Sciatic nerve (tissue), 2 donors: ENCODE data around the gene TULP3. TPM values are rescaled to one million over a fixed set of nuclear protein-coding genes. Genes with fewer than 3 reads are reported as not detected.
A peak's percentile ranks its signal among the peaks of the same experiment; 100 is the strongest.
"Not testable (repeated sequence)": the region's sequence is repeated elsewhere in the genome, so short reads cannot be mapped to it uniquely, and the experiment has no call there.

Experiments
- ATAC-seq: fragments of 200-7000 bp; cut with Tn5 transposase; one replicate; pipeline ENCODE4 v1.9.1; 2020; ENCODE audit warnings: mild to moderate bottlenecking, moderate library complexity
- DNase-seq: peaks from one replicate; pipeline ENCODE4 v3.0.0-alpha.2; 2020; ENCODE audit warnings: low spot score
- intact Hi-C: fragments of 100-400 bp; cut with DNase I; formaldehyde crosslinking; loops from one replicate; pipeline ENCODE4 v1.14.2; 2022
- total RNA-seq: library from RNA; stranded (reverse); fragmentation: NEBNext Ultra II Directional; extraction: Animal tissue kit (Norgen Biotek cat#: 25700); gene quantifications from one replicate; pipeline ENCODE4 v1.2.1, GENCODE V29; 2021
- donor health status: DM: no; HTN: no; CAD: no.
- donor health status: DM: no; HTN: no; CAD: no.

TULP3 gene
- total RNA-seq = 38.8 TPM

- intact Hi-C loops = no loop called here
- DNase-seq (peak; percentile 100), ATAC-seq (peak; percentile 99)
Observed at GRCh38 chr12:2890388-2891239, at the start of gene TULP3. TULP3 (plus strand) TSS chr12:2890891; CDS start chr12:2890948, 57 bp downstream.

GRCh38 chr12:2841056-2841650, 49.5 kb upstream of the TULP3 start:
- intact Hi-C loops = no loop called here

GRCh38 chr12:2842948-2843347, 47.7 kb upstream of the TULP3 start:
- intact Hi-C loops = no loop called here
- ATAC-seq (peak; percentile 65), DNase-seq (no peak)

More at GRCh38 chr12:2841056-2841650, 49.5 kb upstream of the TULP3 start:
- ATAC-seq (no peak), DNase-seq (no peak)

- intact Hi-C loops = no loop called here
- DNase-seq = no peak
- ATAC-seq = no peak
Observed at GRCh38 chr12:2844786-2845185, 45.9 kb upstream of the TULP3 start.

- DNase-seq (no peak), ATAC-seq (peak; percentile 74)
- intact Hi-C loops = no loop called here
Observed at GRCh38 chr12:2845280-2845679, 45.4 kb upstream of the TULP3 start.

- ATAC-seq (no peak), DNase-seq (no peak)
- intact Hi-C loops = loop anchor here (10.0 kb wide), 1 partner anchor 183 kb away; no protein-coding TSS in a partner anchor
Observed at GRCh38 chr12:2851931-2852330, 38.8 kb upstream of the TULP3 start.

GRCh38 chr12:2853626-2854025, 37.1 kb upstream of the TULP3 start:
- ATAC-seq (peak; percentile 84), DNase-seq (peak; percentile 91)
- intact Hi-C loops = loop anchor here (10.0 kb wide), 1 partner anchor 181 kb away; no protein-coding TSS in a partner anchor

GRCh38 chr12:2854669-2855453, 35.8 kb upstream of the TULP3 start:
- ATAC-seq (no peak), DNase-seq (no peak)
- intact Hi-C loops = loop anchor here (10.0 kb wide), 1 partner anchor 180 kb away; no protein-coding TSS in a partner anchor

- ATAC-seq = no peak
- intact Hi-C loops = loop anchor here (10.0 kb wide), 1 partner anchor 179 kb away; no protein-coding TSS in a partner anchor
- no peak for DNase-seq
Observed at GRCh38 chr12:2855546-2855945, 35.1 kb upstream of the TULP3 start.

- ATAC-seq (no peak), DNase-seq (no peak)
- intact Hi-C loops = loop anchor here (10.0 kb wide), 1 partner anchor 179 kb away; no protein-coding TSS in a partner anchor
Observed at GRCh38 chr12:2856051-2856450, 34.6 kb upstream of the TULP3 start.

- intact Hi-C loops = loop anchor here (10.0 kb wide), 1 partner anchor 178 kb away; no protein-coding TSS in a partner anchor
- ATAC-seq (no peak), DNase-seq (no peak)
Observed at GRCh38 chr12:2857021-2857431, 33.7 kb upstream of the TULP3 start, which contains the start of gene TEX52. TEX52 (minus strand) TSS chr12:2857039; CDS start chr12:2857026, 13 bp downstream.

GRCh38 chr12:2857576-2857975, 33.1 kb upstream of the TULP3 start:
- intact Hi-C loops = loop anchor here (10.0 kb wide), 1 partner anchor 177 kb away; no protein-coding TSS in a partner anchor
- DNase-seq (no peak), ATAC-seq (no peak)

GRCh38 chr12:2858334-2858733, 32.4 kb upstream of the TULP3 start:
- ATAC-seq (no peak), DNase-seq (no peak)
- intact Hi-C loops = loop anchor here (10.0 kb wide), 1 partner anchor 176 kb away; no protein-coding TSS in a partner anchor

GRCh38 chr12:2858944-2859421, 31.7 kb upstream of the TULP3 start:
- DNase-seq = no peak
- intact Hi-C loops = loop anchor here (10.0 kb wide), 1 partner anchor 176 kb away; no protein-coding TSS in a partner anchor
- peak; percentile 59 for ATAC-seq

- ATAC-seq (no peak), DNase-seq (no peak)
- intact Hi-C loops = no loop called here
Observed at GRCh38 chr12:2860170-2860569, 30.5 kb upstream of the TULP3 start.

- no peak for ATAC-seq
- no peak for DNase-seq
Observed at GRCh38 chr12:2862876-2863275, 27.8 kb upstream of the TULP3 start.

GRCh38 chr12:2863402-2863801, 27.3 kb upstream of the TULP3 start:
- DNase-seq, ATAC-seq, intact Hi-C loops: not testable (repeated sequence)

More at GRCh38 chr12:2862876-2863275, 27.8 kb upstream of the TULP3 start:
- intact Hi-C loops = no loop called here

GRCh38 chr12:2864198-2864597, 26.5 kb upstream of the TULP3 start:
- DNase-seq (no peak), ATAC-seq (no peak)
- intact Hi-C loops = no loop called here
